AG09319 (cell line): ENCODE results near the gene CARMIL1.

Experiments used
- DNase-seq: peaks from one replicate; pipeline ENCODE4 v3.0.0-alpha.2; 2010; ENCODE audit warnings: low read depth; ENCODE audit errors: extremely low read depth
- CTCF ChIP-seq: IDR thresholded peaks from 2 replicates; pipeline ENCODE4 v1.5.1; 2011; ENCODE audit warnings: low read depth, mild to moderate bottlenecking, inconsistent platforms, low read length, moderate library complexity

The CARMIL1 gene

GRCh38 chr6:25384234-25384633 is 105.1 kb downstream of the CARMIL1 start:
- DNase-seq, result no peak
- TF ChIP-seq CTCF, result no peak

- TF ChIP-seq CTCF, result no peak
These were observed 105.8 kb downstream of the CARMIL1 start for GRCh38 chr6:25384967-25385366.

GRCh38 chr6:25387483-25387882 is 108.3 kb downstream of the CARMIL1 start:
- DNase-seq, result no peak
- no peak for TF ChIP-seq CTCF

More at GRCh38 chr6:25384967-25385366, 105.8 kb downstream of the CARMIL1 start:
- DNase-seq, result no peak

- no peak for DNase-seq
- no peak for TF ChIP-seq CTCF
These were observed 108.7 kb downstream of the CARMIL1 start for GRCh38 chr6:25387911-25388310.

- no peak for DNase-seq
- TF ChIP-seq CTCF, result no peak
These were observed 109.6 kb downstream of the CARMIL1 start for GRCh38 chr6:25388776-25389175.

GRCh38 chr6:25389471-25389870 is 110.3 kb downstream of the CARMIL1 start:
- no peak for TF ChIP-seq CTCF
- DNase-seq, result peak; percentile 20

GRCh38 chr6:25392372-25392771 is 113.2 kb downstream of the CARMIL1 start:
- no peak for TF ChIP-seq CTCF
- DNase-seq, result no peak

- DNase-seq, result no peak
- no peak for TF ChIP-seq CTCF
These were observed 116.6 kb downstream of the CARMIL1 start for GRCh38 chr6:25395731-25396130.
